Spinal cord (tissue), 10 donors: ENCODE results near the gene PPP1CC. TPM values are rescaled to one million over a fixed set of nuclear protein-coding genes. Genes with fewer than 3 reads are reported as not detected.
"Not testable (repeated sequence)": the region's sequence is repeated elsewhere in the genome, so short reads cannot be mapped to it uniquely, and the experiment has no call there.

Experiments used
- DNase-seq, 6 donors: peaks; one replicate each; pipeline versions ENCODE4 v3.0.0 to v3.0.0-alpha.2; 2013 to 2015; ENCODE audit warnings: low spot score in 6 of 6, low read depth in 4 of 6
- H3K27ac ChIP-seq: one replicate; pipeline ENCODE4 v1.5.1; 2013; ENCODE audit warnings: low read depth, low read length, control low read depth
- H3K27me3 ChIP-seq: one replicate; pipeline ENCODE4 v1.6.1; 2013; ENCODE audit warnings: low read length; ENCODE audit not compliant: control insufficient read depth, insufficient read depth
- H3K36me3 ChIP-seq: one replicate; pipeline ENCODE4 v1.6.1; 2013; ENCODE audit warnings: low read length; ENCODE audit not compliant: control insufficient read depth, insufficient read depth
- H3K4me1 ChIP-seq: one replicate; pipeline ENCODE4 v1.6.1; 2013; ENCODE audit warnings: low read length; ENCODE audit not compliant: control insufficient read depth, insufficient read depth
- H3K4me3 ChIP-seq: one replicate; pipeline ENCODE4 v1.5.1; 2013; ENCODE audit warnings: low read depth, low read length, control low read depth
- H3K9me3 ChIP-seq: one replicate; pipeline ENCODE4 v1.6.1; 2013; ENCODE audit warnings: low read length; ENCODE audit not compliant: control insufficient read depth, insufficient read depth
- WGBS: methylation state at CpG from one replicate; pipeline ENCODE4 v1.1.5; 2013; ENCODE audit warnings: missing lambda C conversion rate; ENCODE audit not compliant: insufficient coverage; 5-methylcytosine and 5-hydroxymethylcytosine counted together
- polyA plus RNA-seq, 2 donors: library from polyadenylated mRNA; unstranded; fragments of 120-200 nt; gene quantifications; one replicate each; pipeline ENCODE4 v1.2.1, GENCODE V29; 2013; ENCODE audit not compliant: insufficient read length in 2 of 2
- total RNA-seq, 2 donors: library from RNA; depleted of rRNA in 1 of 2; stranded (reverse); fragments of 120-200 nt in 1 of 2; fragments of >200 nt in 1 of 2; gene quantifications; one replicate each; pipeline versions ENCODE4 v1.2.3 to v1.2.4, GENCODE V29; 2013 to 2014
- donor health status: healthy.

The PPP1CC gene
- total and polyA plus RNA-seq, 4 donors, result 108 to 152 (median 134) TPM

DNA sequence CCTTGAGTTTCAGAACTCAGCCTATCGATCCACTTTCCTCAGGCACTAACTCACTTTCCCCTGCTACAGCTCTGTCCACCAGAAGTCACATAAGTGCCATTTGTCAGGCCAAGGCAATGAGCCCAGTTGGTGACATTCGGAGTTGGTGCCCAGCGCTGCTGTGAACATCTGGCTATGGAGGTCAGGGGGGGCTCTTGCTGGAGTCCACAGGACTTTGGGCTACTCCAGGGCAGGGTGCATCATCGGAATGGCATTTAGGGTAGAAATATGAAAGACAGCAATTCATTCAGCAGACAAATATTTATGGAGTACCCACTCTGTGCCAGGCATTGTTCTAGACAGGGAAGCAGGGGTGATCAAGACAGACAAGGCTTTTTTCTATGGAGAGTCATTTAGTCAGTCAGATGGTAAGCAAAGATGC, 1.5 kb upstream of the PPP1CC start:
- 51% methylated on average over 4 of the region's 4 CpGs for WGBS
- Histone ChIP-seq H3K4me1 (peaks cover 15% of the 10 kb centered on the region), H3K27me3 (no peaks in the 10 kb centered on the region), H3K9me3 (no peaks in the 10 kb centered on the region), H3K4me3 (peak overlapping the region; percentile 60), H3K27ac (no peak overlapping the region), H3K36me3 (no peaks in the 10 kb centered on the region)
- peak in 1 of 6 donors; percentile 40 for DNase-seq

DNA sequence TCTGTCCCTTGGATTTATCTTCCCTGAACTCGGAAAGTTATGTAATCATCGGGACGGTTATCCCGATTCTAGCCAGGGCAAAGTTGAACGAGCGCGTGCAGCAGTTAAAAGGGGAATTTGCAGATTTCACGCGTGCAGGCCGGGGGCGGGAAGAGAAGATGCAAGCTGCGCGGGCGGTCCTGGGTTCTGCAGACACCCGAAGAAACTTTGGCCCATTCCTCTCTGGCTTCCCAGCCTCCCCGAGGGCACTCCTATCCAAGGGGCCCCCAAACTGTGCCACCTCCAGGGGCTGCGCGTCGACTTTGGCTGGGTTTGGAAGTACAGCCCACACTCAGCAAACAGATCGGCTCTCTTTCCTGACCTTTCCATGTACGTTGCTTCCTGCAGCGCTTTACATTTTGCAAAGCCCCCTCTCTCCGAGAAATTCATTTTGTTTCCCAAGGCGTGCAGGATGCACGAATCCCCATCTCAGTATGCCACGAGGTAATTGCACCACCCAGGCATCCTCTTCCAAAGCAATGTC, 941 bp upstream of the PPP1CC start:
- WGBS, result 9% methylated on average over 23 of the region's 26 CpGs
- Histone ChIP-seq H3K36me3 (no peaks in the 10 kb centered on the region), H3K27me3 (no peaks in the 10 kb centered on the region), H3K27ac (peak overlapping the region; percentile 61), H3K9me3 (no peaks in the 10 kb centered on the region), H3K4me1 (peaks cover 20% of the 10 kb centered on the region), H3K4me3 (peak overlapping the region; percentile 60)
- peak in 3 of 6 donors; percentile 17 to 46 (median 20) for DNase-seq

DNA sequence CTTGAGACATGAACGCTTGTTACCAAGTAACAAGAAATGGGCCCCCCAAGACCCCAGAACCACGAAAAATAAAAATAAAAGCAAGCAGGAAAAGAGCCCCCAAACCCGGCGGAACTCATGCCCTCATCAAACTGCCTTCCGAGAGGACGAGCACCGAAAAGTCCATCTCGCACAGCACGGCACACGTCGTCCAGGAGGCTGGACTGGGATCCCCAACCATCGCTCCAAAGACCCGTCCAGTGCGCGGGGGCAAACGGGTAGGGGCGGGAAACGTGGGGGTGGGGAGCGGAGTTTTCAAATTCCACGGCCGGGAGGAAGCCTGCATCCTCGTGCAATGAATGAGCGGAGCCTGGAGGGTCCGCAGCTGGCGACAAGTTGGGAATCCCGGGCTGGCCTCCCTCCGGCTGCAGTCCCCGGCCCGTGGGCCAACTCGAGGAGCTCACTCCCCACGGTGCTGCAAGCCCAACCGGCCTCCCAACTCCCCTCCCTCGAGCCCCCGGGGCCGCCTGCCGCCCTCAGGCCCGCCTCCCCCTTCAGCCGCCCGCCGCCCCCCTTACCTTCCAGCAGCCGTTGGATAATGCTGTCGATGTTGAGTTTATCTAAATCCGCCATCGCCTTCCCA, 484 bp downstream of the PPP1CC start:
- peak overlapping the region; percentile 60 for H3K4me3 ChIP-seq
- no peaks in the 10 kb centered on the region for H3K36me3 ChIP-seq
- peaks cover 23% of the 10 kb centered on the region for H3K4me1 ChIP-seq
- H3K9me3 ChIP-seq, result no peaks in the 10 kb centered on the region
- peak overlapping the region; percentile 64 for H3K27ac ChIP-seq
- DNase-seq, result peak in 1 of 6 donors; percentile 19
- WGBS, result 0% methylated on average over 35 of the region's 44 CpGs
- no peaks in the 10 kb centered on the region for H3K27me3 ChIP-seq

DNA sequence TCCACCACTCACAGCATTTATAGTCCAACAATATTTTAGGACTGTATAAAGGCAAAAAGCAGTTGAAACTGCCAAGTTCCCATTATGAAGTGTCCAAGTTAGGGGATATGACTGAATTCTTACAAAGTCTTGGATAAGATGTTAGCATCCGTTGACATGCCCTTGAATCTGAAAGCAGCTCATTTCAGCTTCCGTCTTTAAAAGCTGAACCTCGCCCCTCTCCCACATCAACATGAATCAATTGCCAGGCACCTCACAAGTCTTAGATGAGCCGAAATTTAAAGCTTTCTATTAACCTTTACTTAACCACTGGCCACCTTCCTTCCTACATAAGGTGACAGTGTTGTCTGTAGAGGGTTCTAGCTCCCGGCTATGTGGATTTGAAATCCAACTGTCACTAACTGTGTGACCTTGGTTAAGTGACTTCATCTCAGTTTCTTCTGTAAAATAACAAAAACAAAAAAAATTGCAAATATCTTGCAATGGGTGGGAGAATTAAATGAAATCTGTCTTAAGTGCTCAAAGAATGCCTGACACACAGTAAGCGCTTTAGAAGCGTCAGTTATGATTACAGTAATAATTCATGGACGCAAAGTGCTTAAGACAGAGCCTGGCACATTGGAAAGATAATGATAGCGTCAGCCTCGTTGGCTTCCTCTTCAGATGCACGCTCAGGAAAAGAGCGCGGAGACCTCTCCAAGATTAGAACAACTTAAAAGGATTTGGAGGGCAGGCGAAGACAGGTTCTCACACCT, 1.2 kb downstream of the PPP1CC start:
- H3K27ac ChIP-seq, result no peak overlapping the region
- peak overlapping the region; percentile 60 for H3K4me3 ChIP-seq
- no peaks in the 10 kb centered on the region for H3K9me3 ChIP-seq
- DNase-seq, result peak in 3 of 6 donors; percentile 24 to 82 (median 67)
- no peaks in the 10 kb centered on the region for H3K36me3 ChIP-seq
- H3K4me1 ChIP-seq, result peaks cover 23% of the 10 kb centered on the region
- H3K27me3 ChIP-seq, result no peaks in the 10 kb centered on the region
- 0% methylated on average over 8 of the region's 14 CpGs for WGBS

DNA sequence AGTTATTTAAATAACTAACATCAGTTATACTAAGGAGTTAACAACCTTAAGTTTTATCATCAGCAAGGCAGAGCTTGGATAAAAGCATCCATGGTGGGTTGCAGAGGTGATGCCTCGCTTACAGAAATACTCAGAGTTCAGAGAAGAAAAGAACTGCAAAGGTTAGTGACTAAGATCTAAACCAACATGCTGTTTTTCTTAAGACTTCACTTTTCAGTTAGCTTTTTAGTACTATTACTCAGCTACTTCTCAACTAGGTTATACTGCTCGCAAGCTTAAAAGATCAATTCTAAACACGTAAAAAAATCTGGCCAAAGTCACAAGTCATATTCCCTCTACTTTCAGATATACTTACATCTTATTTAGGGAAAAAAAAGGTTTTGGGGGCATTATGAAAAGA, 2.8 kb downstream of the PPP1CC start:
- Histone ChIP-seq H3K4me1 (peaks cover 23% of the 10 kb centered on the region), H3K36me3 (peaks cover 5% of the 10 kb centered on the region), H3K9me3 (no peaks in the 10 kb centered on the region), H3K4me3 (no peak overlapping the region), H3K27ac (no peak overlapping the region), H3K27me3 (no peaks in the 10 kb centered on the region)
- no CpG with 5 or more reads among the region's 3 CpGs for WGBS
- DNase-seq, result no peak

DNA sequence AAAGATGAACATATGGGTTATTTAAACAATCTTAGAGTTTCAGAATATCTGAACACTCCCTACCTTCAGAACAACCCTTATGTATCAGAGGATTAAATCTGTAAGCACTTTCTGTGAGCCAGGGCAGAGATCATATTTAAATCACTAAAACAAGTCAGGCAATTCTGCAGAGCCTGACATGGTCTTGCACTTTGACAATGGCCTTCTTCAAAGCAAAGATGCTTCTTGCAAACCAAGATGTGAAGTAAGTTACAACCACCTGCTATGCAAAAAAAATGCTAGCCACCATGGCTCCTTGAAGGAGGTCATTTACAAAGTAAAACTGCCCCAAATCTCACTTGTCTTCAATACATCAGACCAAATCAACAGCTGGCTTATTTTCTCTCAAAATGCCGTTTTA, 3.2 kb downstream of the PPP1CC start:
- no peak overlapping the region for H3K4me3 ChIP-seq
- H3K27ac ChIP-seq, result no peak overlapping the region
- peaks cover 23% of the 10 kb centered on the region for H3K4me1 ChIP-seq
- DNase-seq, result no peak
- H3K27me3 ChIP-seq, result no peaks in the 10 kb centered on the region
- H3K36me3 ChIP-seq, result peaks cover 7% of the 10 kb centered on the region
- no CpG with 5 or more reads among the region's 1 CpG for WGBS
- H3K9me3 ChIP-seq, result no peaks in the 10 kb centered on the region

DNA sequence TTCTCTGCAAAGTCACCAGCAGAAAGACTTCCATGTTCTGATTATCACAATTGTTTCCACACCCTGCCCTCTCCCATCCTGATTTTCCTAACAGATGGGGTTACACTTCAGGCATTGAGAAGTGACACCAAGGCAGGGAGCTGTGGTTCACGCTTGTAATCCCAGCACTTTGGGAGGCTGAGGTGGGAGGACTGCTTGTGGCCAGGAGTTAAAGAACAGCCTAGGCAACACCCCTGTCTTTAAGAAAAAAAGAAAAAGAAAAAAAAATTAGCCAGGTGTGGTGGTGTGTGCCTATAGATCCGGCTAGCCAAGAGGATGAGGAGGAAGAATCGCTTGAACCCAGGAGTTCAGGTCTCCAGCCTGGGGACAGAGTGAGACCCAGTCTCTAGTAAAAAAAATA, 5.2 kb downstream of the PPP1CC start:
- Histone ChIP-seq H3K9me3 (no peaks in the 10 kb centered on the region), H3K36me3 (peaks cover 11% of the 10 kb centered on the region), H3K27ac (no peak overlapping the region), H3K27me3 (no peaks in the 10 kb centered on the region), H3K4me3 (no peak overlapping the region), H3K4me1 (peaks cover 21% of the 10 kb centered on the region)
- DNase-seq, result no peak
- 100% methylated on average over 2 of the region's 3 CpGs for WGBS

DNA sequence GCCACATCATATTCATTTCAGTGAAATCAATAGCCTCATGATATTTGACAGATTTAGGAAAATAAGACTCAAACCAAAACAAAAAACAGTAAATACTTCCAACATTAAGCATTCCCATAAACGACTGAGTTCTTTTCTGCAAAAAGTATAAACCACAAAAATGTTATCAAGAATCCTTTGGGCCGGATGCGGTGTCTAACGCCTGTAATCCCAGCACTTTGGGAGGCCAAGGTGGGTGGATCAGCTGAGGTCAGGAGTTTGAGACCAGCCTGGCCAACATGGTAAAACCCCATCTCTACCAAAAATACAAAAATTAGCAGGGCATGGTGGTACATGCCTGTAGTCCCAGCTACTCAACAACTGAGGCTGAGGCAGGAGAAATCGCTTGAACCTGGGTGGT, 5.7 kb downstream of the PPP1CC start:
- H3K9me3 ChIP-seq, H3K27me3 ChIP-seq, DNase-seq, H3K4me3 ChIP-seq, H3K27ac ChIP-seq: not testable (repeated sequence)
- Histone ChIP-seq H3K36me3 (peaks cover 11% of the 10 kb centered on the region), H3K4me1 (peaks cover 21% of the 10 kb centered on the region)
- no CpG with 5 or more reads among the region's 5 CpGs for WGBS

DNA sequence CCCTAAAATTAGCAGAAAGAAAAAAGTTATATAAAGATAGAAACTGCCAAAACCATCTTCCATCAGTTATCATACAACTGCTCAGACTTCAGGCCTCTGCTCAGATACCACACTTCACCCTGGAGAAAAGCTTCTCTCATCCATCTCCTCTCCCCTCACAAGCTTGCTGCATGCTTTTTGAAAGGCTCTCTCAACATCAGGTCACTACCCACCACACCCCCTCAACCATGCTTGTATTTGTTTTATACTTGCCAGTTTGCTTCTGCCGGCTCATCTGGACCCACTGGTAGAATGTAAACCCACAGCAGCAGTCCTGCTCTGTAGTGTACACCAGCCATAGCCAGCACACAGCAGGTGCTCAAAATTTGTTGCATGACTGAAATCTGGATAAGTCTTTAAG, 8.8 kb downstream of the PPP1CC start:
- WGBS, result no CpG with 5 or more reads among the region's 1 CpG
- no peak overlapping the region for H3K27ac ChIP-seq
- H3K4me1 ChIP-seq, result peaks cover 16% of the 10 kb centered on the region
- no peak for DNase-seq
- peaks cover 20% of the 10 kb centered on the region for H3K36me3 ChIP-seq
- H3K9me3 ChIP-seq, result no peaks in the 10 kb centered on the region
- no peak overlapping the region for H3K4me3 ChIP-seq
- H3K27me3 ChIP-seq, result no peaks in the 10 kb centered on the region
